Inflammatory macrophage (primary cell): ENCODE measurements around the gene ZFP69B.
A peak's percentile ranks its signal among the peaks of the same experiment; 100 is the strongest.

ENCODE experiments used
- DNase-seq, 2 donors: peaks; one replicate each; pipeline ENCODE4 v3.0.0-alpha.2; 2020 to 2022
- total RNA-seq, 18 experiments: gene quantifications; one replicate each; lab custom pipeline; 2026; ENCODE audit warnings: mixed read lengths in 6 of 18, inconsistent platforms in 2 of 18; lab: John Stamatoyannopoulos, UW

The ZFP69B gene
- 0.35 to 5.2 (median 2.4) reads per million in 18 experiments for total RNA-seq

DNA sequence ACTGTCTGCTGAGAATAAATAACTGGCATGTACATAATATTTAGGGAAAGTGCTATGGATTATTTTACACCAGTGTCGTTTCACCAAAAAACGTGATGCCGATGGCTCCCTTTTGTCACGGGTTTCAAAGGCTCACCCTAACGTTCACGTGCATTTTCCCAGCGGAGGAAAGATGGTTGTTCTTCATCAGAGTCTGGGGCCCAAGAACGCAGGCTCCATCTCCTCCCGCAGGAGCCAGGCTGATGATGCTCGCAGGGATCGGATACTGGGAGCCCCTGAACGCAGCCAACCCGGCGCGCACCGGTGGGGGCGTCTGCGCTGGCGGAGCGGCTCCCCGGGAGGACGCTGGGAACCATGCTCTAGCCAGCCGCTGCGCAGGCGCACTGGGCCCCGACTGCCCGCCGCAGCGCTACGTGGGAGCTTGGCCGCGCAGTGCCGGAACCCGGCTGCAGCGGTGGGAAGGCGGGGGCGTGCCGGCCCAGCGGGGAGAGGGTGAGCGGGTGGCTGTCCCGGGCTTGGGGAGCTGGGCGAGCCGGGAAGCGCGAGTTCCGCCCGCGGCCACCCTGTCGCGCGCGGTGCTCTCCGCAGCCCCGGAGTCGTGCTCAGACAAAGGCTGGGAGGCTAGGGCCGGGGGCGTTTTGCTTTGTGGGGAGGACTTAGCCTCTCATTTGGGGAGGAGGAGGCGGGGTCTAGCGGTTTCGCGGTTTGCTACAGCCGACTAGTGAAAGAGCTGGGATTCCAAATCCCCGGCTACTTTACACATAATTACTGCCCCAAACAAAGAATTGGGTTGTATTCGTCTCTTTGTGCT, at the start of gene ZFP69B:
ZFP69B (plus strand) TSS at position 793 of the 811 bp plus-strand sequence. CDS start 486 bp downstream, outside the sequence.
- DNase-seq = peak; percentile 90 to 91

DNA sequence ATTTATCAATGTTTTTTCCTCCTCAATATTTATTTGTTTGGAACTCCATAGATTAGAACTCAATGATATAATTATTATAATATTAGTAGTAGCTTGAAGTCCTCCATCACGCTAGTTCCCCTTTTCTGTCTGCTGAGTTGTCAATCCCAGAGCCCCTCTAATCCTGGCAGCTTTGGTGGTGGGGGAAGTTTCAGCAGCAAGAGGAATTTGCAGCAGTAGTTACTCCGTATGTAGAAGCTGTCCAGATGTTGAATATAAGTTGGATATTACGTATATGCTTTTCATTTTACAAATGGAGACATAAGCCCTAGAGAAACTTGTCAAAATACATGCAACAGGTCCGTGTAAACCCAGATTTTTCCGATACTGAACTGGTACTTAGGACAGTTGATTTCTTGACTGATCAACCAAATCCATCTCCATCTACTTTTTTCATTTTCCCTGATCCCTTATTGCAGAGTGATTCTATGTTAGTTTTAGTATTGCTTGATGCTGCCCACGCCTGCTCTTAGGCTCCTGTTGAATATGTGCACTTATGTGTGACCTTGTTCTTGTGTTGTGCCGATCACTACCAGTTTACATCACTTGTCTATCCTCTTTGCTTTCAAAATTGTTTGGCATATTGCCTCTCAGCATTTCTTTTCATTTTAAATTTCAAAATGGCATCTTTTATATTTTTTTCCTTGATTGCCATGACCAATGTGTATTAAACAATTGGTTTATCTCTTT, 48.6 kb upstream of the ZFP69B start:
- no peak for DNase-seq

DNA sequence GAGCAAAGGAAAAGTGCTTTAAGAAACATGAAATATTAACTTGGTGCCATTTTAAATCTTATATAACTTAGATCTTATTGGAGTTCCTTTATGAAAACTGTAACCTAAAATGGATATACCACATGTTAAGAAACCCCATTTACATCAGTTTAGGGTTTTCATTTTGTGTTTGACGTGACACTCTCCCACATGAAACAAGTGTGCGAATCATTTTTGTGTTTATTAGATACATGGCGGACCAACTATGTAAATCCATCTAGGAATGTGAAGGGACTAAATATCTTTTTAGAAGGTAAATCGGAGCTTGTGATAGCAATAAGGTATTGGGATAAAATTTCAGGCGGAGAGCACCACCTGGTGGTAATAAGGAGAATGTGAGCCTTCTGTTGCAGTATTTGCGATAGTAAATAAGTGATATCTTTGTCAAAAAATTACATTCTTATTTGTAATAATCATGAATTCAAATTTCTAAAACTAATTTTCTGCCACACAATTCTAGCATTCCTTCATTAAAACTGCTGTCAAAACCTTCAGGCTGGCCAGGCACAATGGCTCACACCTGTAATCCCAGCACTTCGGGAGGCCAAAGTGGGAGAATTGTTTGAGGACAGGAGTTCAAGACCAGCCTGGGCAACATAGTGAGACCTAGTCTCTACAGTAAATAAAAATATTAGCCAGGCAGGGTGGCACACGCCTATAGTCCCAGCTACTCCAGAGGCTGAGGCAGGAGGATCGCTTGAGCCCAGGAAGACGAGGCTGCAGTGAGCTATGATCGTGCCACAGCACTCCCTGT, 45.4 kb upstream of the ZFP69B start:
- peak; percentile 61 to 69 for DNase-seq

DNA sequence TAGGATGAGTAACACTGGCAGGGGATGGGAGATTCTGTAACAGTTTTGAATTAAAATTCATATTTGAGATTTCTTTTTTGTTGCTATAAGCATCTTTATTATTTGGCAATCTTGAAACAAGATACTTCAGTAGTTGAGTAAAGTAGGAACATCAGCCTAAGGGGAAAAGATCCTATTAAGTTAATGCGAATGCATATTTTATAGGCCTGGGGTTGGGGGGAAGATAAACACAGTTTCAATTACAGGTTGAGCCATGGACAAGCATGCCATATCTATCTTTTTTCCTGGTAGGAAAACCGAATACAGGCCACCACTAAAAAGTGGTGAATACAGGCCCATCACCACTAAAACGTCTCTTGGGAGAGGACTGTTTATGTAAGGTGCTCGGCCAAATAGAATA, 44.5 kb upstream of the ZFP69B start:
- no peak for DNase-seq

DNA sequence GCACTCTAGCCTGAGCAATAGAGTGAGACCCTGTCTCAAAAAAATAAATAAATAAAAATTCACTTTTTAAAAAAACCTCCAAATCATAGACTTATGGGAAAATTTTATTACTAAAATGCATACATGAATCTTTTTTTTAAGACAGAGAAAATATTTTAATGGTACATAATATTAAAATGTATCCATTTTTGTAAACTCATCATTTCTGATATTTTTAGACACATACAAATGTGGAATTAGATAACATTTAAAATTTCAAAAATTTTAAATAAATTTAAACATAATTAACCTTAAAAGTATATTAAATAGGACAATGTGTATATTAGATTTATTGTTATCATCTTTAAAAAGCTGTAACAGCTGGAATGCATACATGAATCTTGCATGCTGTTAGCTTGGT, 42.8 kb upstream of the ZFP69B start:
- DNase-seq = no peak

DNA sequence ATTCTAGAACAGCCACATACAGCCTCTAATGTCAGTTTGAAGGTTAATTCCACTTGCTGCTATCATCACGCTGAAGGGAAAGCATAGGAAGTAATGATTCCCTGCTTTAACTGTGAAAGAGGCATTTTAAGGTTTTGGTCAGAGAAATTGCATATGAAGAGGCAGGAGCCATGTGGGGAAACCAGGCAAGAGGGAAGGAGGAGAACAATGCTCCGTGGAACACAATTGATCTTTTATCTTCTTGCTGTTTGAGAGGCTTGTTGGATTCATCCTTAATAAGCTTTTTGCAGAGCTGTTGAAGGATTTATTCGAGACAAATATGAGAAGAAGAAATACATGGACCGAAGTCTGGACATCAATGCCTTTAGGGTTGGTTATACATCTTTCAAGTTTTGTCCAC, 40.8 kb upstream of the ZFP69B start:
- DNase-seq = no peak

DNA sequence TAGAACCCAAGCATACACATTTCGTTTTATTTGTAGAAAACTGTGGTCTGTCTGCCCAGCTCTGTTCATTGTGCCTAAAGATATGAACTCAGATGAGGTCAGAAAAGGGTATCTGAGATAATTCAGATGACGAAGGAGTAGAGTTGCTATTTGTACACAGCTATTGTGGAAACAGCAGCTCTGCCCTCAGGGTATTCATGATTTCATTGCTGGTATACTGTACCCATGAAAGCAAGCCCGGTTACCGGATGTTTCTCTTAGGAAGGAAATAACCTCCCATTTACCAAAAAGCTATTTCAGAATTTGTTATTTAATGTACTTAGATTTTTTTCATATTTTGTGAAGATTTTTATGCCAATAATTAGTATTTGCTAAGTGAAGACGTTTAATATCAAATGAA, 39.0 kb upstream of the ZFP69B start:
- no peak for DNase-seq

DNA sequence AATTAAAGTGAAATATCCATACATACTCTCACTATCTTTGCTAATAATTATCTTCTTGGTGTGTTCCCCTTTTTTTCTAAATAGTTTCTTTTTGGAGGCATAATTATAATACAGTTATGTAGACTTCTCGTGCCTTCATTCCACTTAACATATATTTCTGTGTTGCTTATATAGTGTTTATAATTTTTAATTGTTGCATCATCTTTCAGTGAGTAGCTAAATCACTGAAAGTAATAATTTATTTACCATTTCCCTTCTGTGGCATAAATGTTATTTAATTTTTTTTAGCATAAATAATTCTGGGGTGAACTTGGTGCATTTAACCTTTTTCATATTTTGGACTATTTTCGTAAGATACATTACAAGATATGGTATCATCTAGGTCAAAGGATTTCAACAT, 38.4 kb upstream of the ZFP69B start:
- DNase-seq = no peak

DNA sequence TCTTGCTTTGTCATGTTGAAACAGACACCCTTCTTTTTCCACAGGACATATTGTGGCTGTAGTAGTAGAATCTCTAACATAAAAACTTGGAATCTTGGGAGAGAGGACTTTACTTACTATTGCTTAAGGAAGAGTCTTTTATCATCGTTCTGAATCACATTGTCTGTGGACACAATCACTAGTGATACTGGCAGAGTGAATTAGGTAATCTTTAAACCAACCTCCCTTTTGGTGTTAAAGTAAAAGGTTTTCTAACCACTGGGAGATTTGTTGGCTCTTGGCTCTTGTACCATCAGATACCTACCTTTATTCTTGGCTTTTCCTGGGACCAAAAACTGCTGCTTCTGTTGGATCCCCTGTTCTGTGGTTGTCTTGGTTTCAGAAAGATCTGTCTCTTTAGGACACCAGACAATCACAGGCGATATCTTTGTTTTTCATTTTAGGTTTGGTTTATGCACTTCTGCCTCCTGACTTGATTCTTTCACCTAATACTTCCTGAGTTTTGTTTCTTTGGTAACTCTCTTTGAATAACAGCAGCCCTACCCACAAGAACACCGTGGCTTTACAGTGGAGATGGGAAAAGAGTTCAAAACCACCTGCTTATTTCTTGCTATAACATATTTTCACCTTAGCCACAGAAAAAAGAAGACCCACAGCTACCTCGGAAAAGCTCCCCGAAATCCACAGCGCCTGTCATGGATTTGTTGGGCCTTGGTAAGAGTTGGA, 36.6 kb upstream of the ZFP69B start:
- no peak for DNase-seq

DNA sequence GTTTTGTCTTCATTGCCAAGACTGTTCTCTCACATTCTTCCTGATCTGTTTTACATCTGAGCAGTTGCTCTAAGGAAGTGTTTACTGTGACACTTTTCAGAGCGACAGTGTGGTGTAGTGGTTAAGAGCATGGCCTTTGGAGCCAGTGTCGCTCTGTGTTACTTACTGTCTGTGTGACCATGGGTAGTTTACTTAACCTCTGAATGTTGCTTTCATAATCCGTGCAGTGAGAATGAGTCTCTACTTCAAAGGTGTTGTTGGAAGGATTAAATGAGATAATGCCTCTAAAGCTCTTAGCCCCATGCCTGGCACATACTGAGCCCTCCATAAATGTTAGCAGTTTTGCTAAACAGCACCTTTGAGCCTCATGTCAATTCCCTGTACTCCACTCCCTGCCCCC, 35.9 kb upstream of the ZFP69B start:
- no peak for DNase-seq

DNA sequence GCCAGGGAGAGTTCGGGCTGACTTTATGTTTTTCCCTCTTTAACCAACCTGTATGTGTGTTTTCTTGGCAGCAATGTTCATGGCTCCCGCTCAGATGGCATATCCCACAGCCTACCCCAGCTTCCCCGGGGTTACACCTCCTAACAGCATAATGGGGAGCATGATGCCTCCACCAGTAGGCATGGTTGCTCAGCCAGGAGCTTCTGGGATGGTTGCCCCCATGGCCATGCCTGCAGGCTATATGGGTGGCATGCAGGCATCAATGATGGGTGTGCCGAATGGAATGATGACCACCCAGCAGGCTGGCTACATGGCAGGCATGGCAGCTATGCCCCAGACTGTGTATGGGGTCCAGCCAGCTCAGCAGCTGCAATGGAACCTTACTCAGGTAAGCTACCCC, 33.6 kb upstream of the ZFP69B start:
- no peak for DNase-seq

DNA sequence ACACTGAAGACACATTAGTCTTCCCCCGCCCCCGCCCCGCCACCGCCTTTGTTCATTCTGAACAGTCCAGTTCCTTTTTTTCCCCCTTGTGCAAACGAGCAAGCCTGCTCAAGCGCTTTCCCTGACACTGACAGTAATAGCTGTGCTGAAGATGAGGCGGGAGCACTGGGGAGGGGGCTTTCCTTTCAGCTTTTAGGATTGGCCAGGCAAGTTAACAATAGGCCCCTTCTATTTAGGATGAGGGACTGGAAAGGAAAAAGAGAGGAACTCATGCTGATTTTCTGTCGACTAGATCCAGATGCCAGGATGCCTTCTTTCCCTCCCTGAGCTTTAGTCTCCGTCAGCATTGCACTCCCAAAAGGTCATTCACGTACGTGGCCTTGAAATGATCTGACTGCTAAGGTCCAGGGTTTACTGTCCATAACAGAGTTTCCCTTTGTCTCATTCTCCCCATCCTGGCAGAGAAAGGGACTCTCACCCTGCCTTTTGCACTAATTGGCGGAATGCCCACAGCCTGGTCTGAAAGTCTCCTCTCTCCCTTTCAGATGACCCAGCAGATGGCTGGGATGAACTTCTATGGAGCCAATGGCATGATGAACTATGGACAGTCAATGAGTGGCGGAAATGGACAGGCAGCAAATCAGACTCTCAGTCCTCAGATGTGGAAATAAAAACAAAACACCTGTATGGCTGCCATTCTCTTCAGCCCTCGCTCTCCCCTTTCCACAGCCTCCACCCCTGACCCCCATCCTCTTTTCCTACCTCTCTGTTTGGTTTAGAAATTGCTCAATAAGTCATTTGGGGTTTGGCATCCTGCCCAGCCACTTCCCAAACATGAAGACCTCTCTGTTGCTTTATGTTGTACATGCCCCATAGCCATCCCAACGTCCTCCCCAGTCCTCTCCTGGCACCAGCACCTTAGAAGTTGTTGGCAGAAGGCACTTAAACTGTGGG, 28.6 kb upstream of the ZFP69B start:
- DNase-seq = peak; percentile 70 to 78

DNA sequence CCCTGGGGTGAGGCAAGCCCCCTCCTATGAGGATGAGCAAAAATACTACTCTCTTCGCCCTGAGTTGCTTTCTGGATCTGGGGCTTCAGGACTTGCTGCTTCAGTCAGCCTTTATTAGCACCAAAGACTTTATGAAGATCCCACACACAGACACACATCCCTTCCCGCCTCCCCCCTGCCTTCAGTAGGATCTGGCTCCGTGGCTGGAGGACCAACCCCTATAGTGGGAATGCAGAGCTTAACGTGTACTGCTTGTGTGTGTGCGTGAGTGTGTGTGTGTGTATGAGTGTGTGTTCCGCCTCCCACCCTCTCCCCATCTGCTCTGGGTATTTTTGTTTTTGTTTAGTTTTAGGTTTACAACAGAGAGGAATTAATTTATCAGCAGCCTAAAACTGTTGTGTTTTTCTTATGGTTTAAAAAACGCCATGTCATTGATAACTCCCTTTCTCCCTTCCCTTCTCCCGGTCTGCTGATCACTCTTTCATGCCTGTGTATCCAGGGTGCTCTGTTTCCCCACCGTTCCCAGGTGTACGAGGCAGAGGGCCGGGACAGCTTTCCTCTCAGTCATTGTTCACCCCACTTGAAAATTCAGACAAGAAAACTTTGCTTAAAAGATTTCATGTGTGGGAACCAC, 27.5 kb upstream of the ZFP69B start:
- DNase-seq = no peak

DNA sequence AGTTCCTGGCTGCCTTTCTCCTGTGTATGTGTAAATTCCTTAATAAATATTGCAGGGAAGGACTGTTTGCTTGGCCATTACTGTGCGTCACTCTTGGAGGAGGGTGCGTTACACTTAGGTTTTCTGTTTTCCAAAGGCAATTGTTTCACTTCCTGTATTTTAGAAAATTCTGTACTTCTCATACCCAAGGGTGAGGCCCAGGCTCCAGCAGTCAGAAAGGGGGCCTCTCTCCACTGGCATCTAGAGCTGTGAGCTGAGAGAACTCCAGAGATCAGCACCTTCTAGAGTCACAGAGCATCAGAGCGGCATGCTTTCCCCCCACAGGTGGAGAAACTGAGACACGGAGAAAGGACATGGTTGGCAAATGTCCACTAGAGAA, 27.0 kb upstream of the ZFP69B start:
- peak; percentile 66 to 76 for DNase-seq

DNA sequence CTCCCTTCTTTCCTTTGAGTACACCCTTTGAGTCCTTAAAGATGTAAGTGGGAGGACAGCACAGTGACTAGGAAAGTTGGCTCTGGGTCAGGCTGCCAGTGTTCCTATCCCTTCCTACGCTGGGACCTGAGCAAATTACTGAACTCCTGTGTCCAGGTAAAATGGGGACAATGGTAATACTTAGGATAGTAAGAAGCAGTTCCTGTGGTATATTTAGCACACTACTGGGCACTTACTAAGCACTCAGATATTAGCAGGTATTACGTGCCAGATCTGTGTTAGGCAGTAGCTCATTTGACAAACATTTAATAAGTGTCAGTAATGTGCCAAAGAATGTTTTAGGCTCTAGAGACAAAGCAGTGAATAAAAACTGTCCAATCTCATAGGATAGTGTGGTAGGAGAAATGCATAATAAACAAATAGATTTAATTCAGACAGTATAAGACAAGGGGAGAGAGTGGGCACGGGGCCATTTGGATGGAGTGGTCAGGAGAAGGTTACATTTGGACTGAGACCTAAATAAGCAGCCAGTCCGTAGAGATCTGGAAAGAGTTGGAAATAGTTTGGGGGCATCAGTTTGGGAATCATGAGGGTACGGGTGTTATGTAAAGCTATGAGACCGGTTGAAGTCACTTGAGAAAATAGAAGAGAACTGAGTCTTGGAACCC, 26.2 kb upstream of the ZFP69B start:
- DNase-seq = no peak

DNA sequence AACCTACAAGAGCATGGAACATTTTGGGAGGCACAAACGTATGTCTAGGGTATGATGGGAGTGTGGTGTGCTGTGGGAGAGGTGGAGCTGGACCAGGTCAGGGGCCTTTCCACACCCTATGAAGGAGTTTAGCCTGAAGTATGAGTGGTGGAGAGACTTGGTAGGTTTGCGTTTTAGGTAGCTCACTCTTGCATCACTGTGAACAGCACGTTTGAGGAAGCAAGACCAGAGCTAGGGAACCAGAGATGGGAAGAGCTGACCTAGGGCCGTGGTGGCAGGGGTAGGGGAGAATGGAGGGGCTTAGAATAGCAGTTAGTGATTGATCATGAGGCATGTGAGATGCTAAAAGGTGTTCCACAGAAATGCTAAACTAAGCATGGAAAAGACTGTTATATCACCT, 25.1 kb upstream of the ZFP69B start:
- no peak for DNase-seq

DNA sequence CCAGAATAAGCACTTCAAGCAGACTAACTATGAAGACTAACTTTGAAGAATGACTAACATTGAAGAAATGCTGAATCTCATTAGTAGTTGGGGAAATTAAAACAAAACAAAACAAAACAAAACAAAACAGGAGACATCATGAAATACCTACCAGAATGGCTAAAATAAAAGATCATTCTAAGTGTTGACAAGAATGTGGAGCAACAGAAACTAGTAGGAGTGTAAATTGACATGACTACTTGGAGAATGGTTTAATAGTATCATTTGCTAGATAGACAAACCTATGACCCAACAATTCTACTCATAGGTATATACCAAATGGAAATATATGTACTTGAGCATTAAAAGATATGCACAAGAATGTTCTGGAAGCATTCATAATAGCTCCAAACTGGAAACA, 18.9 kb upstream of the ZFP69B start:
- no peak for DNase-seq

DNA sequence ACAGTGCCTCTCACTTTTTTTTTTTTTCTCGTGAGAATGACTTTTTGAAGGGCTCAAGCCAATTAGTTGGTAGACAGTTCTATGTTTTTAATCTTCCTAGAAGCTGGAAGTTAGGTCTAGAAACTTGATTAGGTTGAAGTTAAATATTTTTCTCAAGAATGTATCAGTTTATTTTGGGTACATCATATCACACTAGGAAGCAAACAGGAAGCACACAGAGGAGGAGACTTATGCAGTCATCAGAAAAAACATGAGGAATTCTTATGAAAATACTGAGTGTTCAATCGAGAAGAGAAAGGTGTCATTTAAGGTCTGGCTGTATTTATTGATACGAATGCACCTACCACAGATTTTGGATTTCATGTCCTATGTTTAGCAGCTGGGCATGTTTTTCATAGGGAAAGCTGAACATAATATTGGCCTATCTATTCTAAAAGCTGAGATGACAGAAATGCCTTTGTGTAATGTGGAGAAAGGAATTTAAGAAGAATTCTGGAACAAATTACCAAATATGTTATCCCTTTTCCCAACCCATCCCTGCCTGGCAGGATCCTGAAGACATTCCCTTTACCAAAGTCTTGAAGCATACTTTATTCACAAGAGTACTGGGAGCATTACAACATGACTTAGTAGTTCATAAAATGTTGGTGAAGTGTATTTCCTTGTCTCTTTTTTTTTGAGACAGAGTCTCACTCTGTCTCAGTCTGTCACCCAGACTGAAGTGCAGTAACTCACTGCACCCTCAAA, 17.5 kb upstream of the ZFP69B start:
- no peak for DNase-seq

DNA sequence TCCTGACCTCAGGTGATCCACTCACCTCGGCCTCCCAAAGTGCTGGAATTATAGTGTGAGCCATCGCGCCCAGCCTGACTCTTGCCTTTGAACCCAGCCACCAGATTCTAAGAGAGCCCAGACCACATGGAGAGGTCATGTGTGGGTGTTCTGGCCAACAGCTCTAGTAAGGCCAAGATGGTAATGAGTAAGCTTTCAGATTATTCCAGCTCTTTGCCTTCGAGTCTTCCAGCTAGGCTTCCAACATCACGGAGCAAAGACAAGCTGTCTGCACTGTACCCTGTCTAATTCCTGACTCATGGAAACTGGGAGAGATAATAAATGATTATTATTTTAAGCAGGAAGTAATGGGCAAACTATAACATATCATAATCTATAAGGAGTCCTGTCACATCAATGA, 14.8 kb upstream of the ZFP69B start:
- DNase-seq = no peak

DNA sequence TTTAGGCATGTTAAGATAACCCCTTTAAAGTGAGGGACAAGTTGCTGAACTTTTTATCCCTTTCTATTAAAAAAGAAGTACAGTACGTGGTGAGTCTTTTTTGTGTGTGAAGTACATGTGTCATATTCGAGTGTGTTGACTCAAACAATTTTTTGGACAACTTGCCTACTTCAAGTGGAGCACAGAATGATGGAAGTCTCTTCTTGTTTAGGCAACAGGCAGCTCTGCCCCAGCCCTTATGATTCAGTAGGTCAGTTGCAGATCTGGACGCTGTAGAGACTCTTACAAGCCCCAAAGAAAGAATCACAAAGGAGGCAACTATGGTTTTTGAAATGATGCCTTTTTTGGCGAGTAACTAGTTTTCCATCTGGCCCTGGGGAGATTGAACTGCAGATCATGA, 14.4 kb upstream of the ZFP69B start:
- DNase-seq = no peak
